ENCODE measurements around the gene ARHGAP31.

Gene ARHGAP31

GRCh38 chr3:119382134-119382533 is 88.0 kb downstream of the ARHGAP31 start:
- no peak for DNase-seq (ENCODE audit: low read depth)

DNA sequence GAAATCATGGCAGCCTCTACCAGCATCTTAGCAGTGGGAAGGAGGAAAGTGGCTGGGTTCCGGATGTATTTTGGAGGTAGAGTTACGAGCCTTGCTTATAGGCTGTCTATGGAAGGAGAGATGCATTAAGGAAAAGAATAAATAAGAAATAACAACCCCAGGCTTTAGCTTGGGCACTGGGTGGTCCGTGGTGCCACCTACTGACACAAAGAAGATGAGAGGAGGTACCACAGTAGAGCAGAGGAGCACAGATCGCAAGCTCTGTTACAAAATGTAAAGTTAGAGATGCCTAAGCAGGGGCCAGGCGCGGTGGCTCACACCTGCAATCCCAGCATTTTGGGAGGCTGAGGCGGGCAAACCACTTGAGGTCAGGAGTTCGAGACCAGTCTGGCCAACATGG is 94.4 kb downstream of the ARHGAP31 start:
- no peak for DNase-seq (ENCODE audit: low read depth)

- no peak for DNase-seq (ENCODE audit: low read depth)
Measured at GRCh38 chr3:119395923-119396358, 101.8 kb downstream of the ARHGAP31 start.

DNA sequence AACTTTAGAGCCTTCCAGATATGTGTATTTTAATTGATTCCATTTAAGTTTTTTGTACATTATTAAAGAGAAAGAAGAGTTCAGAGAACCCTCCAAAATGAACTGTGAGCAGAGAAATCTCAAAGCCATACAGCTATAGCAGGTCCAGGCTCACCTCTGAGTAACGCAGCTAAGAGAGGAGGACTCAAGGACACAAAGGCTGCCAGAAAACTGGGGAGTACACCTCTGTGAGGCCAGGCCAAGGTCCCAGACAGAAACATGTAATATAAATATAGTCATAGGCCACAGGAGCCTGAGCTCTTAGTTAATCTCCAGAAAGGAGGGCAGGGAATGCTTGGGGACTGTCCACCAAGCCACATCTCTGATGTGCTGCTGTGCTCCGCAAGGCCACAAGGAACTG is 102.7 kb downstream of the ARHGAP31 start:
- no peak for DNase-seq (ENCODE audit: low read depth)

GRCh38 chr3:119400466-119400865 is 106.3 kb downstream of the ARHGAP31 start:
- no peak for DNase-seq (ENCODE audit: low read depth)

DNA sequence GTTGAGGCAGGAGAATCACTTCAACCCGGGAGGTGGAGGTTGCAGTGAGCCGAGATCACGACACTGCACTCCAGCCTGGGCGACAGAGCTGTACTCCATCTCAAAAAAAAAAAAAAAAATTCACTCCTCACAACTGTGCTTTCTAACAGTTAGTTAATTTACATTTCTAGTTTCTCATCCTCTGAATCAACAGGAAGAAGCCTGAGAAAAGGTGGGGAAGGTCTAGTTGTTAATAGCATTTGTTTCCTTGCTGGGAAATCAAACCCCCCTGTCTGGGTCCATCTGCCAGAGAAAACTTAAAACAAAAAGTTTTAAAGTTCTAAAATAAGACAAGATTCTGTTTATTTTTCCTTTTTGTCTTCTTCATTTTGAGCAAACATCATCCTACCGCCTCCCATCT is 106.9 kb downstream of the ARHGAP31 start:
- no peak for DNase-seq (ENCODE audit: low read depth)

DNA sequence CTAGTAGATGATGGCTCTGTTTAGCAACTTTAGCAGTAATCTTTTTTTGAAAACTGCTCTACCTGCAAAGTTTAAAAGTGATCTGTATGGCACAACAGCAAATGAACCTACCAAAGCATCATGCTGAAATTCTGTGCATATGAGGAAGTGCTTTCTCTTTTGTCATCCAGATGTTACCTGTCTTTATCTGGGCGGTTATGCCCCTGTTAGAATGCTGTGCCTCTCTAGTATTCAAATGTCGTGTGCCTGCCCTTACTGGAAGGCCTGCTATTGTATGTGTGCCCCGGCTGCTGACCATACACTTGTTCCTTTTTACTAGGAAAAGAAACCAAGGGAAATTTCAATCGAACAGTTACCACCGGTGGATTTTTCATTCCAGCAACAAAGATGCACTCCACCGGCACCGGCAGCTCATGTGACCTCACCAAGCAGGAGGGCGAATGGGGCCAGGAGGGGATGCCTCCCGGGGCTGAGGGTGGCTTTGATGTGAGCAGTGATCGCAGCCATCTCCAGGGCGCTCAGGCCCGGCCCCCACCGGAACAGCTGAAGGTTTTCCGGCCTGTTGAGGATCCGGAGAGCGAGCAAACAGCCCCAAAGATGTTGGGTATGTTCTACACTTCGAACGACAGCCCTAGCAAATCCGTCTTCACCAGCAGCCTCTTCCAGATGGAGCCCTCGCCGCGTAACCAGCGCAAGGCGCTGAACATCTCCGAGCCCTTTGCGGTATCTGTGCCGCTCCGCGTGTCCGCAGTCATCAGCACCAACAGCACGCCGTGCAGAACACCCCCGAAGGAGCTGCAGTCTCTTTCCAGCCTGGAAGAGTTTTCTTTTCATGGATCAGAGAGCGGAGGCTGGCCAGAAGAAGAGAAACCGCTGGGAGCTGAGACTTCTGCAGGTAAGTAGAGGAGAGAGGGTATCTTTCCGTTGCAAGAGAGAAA is 107.6 kb downstream of the ARHGAP31 start:
- no peak for DNase-seq (ENCODE audit: low read depth)

DNA sequence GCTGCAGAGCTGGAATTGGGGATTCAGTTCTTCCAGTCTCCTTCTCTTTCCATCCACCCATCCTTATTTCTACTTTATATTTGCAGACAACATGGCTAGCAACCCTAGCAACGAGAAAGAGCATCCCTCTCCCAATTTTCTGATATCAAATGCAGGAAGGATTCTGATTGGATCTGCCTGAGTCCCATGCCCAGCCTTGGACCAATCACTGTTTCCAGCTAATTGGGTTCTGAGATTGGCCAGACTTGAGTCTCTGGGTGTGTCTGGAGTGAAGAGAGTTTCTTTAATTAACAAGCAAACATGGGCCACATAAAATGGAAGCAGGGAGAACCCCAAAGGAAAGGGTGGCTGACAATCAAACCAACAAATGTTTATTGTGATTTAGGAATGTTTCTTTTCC is 108.6 kb downstream of the ARHGAP31 start:
- DNase-seq (ENCODE audit: low read depth) = no peak

DNA sequence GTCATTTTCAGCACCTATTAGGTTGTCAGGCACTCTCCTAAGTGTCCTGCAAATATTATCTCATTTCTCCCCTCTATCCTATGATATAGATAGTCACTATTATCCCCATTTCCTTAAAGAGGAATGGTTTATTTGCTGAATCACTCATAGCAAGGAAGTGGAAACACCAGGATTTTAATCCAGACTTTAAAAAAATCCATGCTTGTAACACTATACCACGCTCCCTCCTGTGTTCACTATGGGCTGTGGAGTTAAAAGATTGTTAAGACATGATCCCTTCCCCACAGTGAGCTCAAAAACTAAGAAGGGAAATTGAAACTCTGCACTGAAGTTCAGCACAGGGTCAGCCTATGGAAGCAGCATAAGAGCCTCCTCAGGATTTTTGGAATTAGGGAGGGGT is 109.0 kb downstream of the ARHGAP31 start:
- no peak for DNase-seq (ENCODE audit: low read depth)

- DNase-seq (ENCODE audit: low read depth) = no peak
Measured at GRCh38 chr3:119405315-119405714, 111.1 kb downstream of the ARHGAP31 start.

DNA sequence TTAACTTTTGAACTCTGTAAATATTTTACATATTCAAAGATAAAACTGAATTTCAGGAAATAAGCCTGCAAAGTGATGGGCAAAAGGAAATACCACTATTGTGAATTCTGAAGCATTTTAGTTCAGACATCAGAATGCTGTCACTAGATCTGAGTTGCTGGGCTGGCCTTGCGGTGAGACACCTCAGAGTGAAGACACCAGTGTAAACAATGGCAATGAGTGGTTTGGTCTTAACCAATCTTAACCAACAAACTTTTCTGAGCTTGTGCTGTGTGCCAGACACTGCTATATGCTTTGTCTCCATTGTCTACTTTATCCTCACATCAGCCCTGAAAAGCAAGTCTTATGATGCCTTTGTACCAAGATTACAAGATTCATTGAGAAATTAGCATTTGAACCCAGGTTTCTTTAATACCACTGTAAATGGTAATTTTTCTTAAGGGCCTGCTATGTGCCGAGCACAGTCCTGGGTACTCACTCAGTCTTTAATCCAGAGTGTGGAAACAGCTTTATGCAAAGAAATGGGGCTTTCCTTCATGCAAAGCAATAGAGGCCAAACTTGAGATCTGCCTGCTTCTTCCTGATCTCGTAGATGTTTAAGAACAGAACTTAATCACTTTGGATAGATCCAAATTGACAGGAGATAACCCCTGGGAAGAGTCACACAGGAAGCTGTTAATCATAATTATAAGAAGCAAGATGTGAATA is 114.2 kb downstream of the ARHGAP31 start:
- DNase-seq (ENCODE audit: low read depth) = no peak

DNA sequence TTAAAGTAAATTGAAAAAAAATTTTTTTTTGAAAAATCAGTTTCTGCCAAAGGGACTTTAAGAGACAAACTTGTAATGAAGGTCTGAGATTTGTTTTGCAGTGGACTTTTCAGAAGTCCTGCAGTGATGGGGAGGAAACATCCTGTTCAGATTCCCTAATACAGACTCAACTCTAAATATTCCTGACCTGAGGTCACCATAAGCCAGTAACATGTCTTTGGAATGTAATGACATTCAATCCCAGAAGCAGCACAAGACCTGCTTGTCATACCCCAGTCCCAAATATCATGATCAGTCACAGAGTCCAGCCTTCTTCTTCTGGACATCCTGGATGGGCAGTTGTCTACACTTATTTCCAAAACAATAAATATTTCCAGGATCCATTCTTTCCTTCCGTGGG is 115.7 kb downstream of the ARHGAP31 start:
- no peak for DNase-seq (ENCODE audit: low read depth)

DNA sequence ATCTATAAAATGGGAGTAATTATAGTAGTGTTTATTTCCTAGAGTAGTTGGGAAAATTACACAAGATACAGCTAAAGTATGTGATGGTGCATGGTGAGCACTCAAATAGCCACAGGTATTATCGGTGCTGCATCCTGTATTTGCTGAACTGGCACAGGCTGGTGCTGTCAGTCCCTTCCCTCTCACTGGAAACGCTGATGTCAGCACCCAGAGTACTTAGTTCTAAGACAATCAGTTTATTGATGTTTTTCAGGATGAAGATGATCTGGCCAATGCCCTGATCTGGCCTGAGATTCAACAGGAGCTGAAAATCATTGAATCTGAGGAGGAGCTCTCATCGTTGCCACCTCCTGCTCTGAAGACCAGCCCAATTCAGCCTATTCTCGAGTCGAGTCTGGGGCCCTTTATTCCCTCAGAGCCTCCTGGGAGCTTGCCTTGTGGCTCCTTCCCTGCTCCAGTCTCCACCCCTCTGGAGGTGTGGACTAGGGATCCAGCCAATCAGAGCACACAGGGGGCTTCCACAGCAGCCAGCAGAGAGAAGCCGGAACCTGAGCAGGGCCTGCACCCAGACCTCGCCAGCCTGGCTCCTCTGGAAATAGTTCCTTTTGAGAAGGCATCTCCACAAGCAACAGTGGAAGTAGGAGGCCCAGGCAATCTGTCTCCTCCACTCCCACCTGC is 119.6 kb downstream of the ARHGAP31 start:
- DNase-seq (ENCODE audit: low read depth) = no peak

DNA sequence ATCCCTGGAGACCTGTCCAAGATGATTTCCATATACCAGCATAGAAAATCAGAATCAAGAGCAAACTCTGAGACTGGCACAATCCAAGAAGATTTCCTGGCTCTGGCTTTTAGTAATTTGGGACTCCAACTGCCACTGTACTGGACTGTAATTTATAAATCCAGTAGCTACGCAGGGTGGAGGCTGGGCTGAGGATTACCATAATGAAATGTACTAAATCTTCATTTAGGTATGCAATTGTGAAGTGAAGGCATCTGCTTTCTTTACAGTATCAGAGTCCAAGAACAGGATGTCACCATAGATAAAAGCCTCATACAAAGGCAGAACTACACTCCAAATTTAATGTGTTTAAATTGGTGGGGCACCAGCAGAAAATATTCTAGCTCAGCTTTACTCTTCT is 122.7 kb downstream of the ARHGAP31 start:
- DNase-seq (ENCODE audit: low read depth) = no peak

GRCh38 chr3:119417771-119418512 is 123.8 kb downstream of the ARHGAP31 start:
- no peak for DNase-seq (ENCODE audit: low read depth)

- DNase-seq (ENCODE audit: low read depth) = no peak
Measured at GRCh38 chr3:119418641-119419040, 124.5 kb downstream of the ARHGAP31 start.

GRCh38 chr3:119420196-119420595 is 126.0 kb downstream of the ARHGAP31 start:
- no peak for DNase-seq (ENCODE audit: low read depth)

DNA sequence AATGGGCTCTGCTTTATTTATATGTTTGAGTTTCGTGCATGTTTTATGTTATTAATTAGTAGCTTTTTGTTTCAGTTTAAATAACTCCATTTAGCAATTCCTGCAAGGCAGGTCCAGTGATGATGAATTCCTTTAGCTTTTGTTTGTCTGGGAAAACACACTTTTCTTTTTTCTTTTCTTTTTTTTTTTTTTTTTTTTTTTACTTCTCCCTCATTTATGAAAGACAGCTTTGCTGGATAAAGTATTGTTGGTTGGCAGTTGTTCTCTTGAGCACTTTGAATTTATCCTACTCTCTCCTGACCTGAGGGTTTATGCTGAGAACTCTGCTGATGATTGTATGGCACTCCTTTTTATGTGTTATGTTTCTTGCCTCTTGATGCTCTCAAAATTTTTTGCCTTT is 133.5 kb downstream of the ARHGAP31 start:
- DNase-seq (ENCODE audit: low read depth) = no peak

- DNase-seq (ENCODE audit: low read depth) = no peak
Measured at GRCh38 chr3:119428538-119428937, 134.4 kb downstream of the ARHGAP31 start.

- no peak for DNase-seq (ENCODE audit: low read depth)
Measured at GRCh38 chr3:119433613-119434325, 139.6 kb downstream of the ARHGAP31 start.

DNA sequence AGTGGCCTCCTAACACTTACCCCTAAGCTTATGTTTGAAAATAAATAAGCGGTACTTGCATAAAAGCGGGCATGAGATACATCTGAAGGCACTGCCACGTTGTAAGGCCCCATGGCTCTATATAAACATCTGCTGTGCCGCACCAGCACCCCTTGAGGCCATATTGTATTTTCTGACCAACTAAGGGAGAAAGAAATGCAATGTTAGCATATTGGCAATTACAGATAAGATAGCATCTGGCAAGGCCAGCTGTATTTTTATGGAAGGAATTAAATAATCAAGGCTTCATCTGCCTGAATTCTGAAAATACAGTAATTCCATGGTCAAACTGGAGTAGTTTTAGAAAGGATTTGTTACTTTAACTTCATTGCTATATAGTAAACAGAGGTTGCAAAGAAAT is 140.5 kb downstream of the ARHGAP31 start:
- no peak for DNase-seq (ENCODE audit: low read depth)
